ENCODE data around the gene AFF1. TPM values are rescaled to one million over a fixed set of nuclear protein-coding genes. Genes with fewer than 3 reads are reported as not detected.
"Not testable (repeated sequence)": the region's sequence is repeated elsewhere in the genome, so short reads cannot be mapped to it uniquely, and the experiment has no call there.

The AFF1 gene
- total RNA-seq, 2 donors from 2014 or later, result 89.5 to 97.5 TPM

- intact Hi-C loops (cut with DNase I), result no loop called here
Observed at GRCh38 chr4:87130985-87131703, 196.3 kb downstream of the AFF1 start.

DNA sequence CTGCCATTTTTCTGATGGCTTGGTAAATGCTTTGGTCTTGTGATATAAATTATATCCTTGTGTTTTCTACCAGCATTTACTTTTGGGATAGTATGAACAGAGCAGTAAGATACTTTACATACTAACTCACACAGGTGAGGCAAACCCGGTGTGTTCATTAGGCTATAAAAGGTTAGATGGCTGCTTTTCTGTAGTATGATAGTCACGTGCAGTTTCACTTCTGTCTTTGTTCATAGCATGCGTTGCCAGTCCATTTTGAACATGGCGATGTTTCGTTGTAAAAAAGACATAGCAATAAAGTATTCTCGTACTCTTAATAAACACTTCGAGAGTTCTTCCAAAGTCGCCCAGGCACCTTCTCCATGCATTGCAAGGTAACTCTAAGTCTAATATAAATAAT lies 197.2 kb downstream of the AFF1 start:
- no peak for DNase-seq (ENCODE audit: low spot score)
- intact Hi-C loops (cut with DNase I), result no loop called here

More at GRCh38 chr4:87130985-87131703, 196.3 kb downstream of the AFF1 start:
- no peak for DNase-seq (ENCODE audit: low spot score)

DNA sequence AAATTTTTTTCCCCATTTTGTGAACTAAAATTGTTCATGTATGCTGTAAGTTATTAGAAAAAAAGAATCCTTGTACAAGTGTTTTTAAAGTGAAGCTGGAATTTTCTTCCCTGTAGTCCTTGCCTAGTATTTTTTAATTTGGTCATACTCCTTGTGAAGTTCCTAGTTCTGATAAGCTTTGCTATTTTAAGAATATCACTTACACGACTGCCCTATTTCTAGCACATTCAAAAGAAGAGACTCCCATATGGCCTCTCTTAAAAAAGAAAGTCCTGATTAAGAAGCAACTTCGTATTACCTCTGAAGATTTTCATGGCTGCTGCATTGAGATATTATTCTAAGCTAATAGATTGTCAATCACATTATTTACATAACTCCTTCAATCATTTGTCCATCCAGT lies 198.4 kb downstream of the AFF1 start:
- intact Hi-C loops (cut with DNase I), result no loop called here
- no peak for DNase-seq (ENCODE audit: low spot score)

GRCh38 chr4:87134122-87134521 lies 199.3 kb downstream of the AFF1 start:
- DNase-seq (ENCODE audit: low spot score), result no peak
- intact Hi-C loops (cut with DNase I), result no loop called here

DNA sequence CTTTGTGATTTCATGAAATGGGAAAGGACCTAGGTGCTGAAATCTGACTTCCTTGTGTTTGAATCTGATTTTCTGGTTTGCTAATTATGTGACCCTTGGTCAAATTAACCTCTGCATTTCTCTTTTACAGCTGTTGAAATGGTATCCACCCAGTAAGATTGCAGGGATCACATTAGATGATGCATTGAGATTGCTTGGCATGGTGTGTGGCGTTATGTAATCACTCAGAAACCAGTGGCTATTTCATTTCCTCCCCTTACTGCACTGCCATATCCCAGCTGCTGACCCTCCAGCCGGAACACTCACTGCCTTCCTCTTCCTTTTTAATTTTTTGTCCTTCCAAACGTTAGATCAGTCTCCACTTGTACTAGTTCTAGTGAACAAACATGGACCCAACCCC lies 206.6 kb downstream of the AFF1 start:
- intact Hi-C loops (cut with DNase I), result no loop called here
- DNase-seq (ENCODE audit: low spot score), result no peak

DNA sequence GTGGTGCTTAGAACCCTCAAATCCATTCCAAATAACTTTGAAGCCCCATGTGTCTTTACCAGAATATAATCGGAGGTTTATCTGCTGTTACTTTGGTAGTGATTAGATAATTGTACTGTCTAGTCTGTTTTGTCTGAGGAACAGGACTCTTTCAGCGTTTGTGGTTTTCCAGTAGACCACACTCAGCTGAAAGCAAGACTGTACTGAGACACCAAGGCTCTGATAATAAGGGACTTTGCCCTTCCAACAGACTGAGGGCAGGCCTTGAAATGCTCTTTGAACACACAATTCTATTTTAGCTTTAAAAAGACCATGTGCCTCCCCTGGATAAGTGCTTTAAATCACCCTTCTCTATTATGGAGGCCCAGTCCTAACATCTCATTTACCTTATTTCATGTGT lies 209.5 kb downstream of the AFF1 start:
- intact Hi-C loops (cut with DNase I), result no loop called here

DNA sequence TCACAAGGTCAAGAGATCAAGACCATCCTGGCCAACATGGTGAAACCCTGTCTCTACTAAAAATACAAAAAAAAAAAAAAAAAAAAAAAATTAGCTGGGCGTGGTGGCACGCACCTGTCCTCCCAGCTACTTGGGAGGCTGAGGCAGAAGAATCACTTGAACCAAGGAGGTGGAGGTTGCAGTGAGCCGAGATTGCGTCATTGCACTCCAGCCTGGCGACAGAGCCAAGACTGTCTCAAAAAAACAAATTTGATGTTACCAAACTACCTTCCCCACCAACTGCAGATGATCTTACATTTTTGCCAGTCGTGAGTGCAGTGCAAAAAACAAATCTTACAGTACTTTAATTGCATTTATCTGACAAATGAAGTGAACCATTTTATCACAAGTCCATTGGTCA lies 211.1 kb downstream of the AFF1 start:
- intact Hi-C loops (cut with DNase I), result not testable (repeated sequence)

More for the DNA sequence above, 209.5 kb downstream of the AFF1 start:
- no peak for DNase-seq (ENCODE audit: low spot score)

DNA sequence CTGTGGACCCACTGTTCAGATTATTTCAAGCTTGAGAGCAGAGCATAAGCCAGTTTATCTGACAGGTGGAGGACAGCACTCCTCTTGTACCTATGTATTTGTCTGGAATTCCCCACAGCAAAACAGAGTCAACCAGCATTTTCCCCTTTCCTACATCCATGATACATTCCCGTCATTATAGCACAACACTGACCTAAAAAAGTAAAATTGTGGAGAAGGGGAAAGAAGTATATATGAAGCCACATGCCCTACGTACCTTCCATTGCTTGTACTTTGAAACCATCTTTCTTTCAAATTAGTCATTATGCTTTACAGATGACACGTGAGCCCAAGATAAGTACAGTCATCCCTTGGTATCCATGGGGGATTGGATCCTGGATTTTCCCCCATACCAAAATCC lies 212.3 kb downstream of the AFF1 start:
- intact Hi-C loops (cut with DNase I), result no loop called here

More for the DNA sequence above, 211.1 kb downstream of the AFF1 start:
- DNase-seq (ENCODE audit: low spot score), result not testable (repeated sequence)

GRCh38 chr4:87150498-87151261 lies 215.9 kb downstream of the AFF1 start:
- DNase-seq (ENCODE audit: low spot score), result no peak
- intact Hi-C loops (cut with DNase I), result loop anchor here (5.0 kb wide), 2 partner anchors 82 to 87 kb away; no protein-coding TSS in a partner anchor

More for the DNA sequence above, 212.3 kb downstream of the AFF1 start:
- no peak for DNase-seq (ENCODE audit: low spot score)

- intact Hi-C loops (cut with DNase I), result loop anchor here (5.0 kb wide), 2 partner anchors 81 to 86 kb away; no protein-coding TSS in a partner anchor
- no peak for DNase-seq (ENCODE audit: low spot score)
Observed at GRCh38 chr4:87151730-87152129, 216.9 kb downstream of the AFF1 start.

DNA sequence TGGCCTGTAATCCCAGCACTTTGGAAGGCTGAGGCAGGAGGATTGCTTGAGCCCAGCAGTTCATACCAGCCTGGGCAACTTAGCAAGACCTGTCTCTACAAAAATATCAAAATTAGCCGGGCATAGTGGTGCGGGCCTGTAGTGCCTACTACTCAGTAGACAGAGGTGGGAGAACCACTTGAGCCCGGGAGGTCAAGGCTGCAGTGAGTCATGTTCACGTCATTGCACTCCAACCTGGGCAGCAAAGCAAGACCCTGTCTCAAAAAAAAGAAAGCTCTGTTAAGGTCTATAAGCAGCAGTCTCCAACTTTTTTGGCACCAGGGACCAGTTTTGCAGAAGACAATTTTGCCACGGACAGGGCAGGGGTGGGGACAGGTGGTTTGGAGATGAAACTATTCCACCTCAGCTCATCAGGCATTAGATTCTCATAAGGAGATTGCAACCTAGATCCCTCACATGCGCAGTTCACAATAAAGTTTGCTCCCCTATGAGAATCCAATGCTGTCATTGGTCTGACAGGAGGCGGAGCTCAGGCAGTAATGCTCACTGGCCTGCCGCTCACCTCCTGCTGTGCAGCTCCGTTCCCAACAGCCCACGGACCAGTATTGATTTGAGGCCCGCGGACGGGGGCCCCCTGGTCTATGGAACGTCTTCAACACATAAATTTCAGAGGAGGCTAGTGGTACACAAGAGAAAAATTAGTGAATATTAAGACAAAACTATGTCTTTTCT lies 217.7 kb downstream of the AFF1 start:
- no peak for DNase-seq (ENCODE audit: low spot score)
- intact Hi-C loops (cut with DNase I), result loop anchor here (5.0 kb wide), 2 partner anchors 80 to 85 kb away; no protein-coding TSS in a partner anchor

GRCh38 chr4:87153078-87153870 lies 218.5 kb downstream of the AFF1 start:
- DNase-seq (ENCODE audit: low spot score), result no peak
- intact Hi-C loops (cut with DNase I), result loop anchor here (5.0 kb wide), 2 partner anchors 79 to 84 kb away; no protein-coding TSS in a partner anchor

GRCh38 chr4:87165892-87166291 lies 231.1 kb downstream of the AFF1 start:
- intact Hi-C loops (cut with DNase I), result no loop called here
- DNase-seq (ENCODE audit: low spot score), result no peak

- intact Hi-C loops (cut with DNase I), result no loop called here
- no peak for DNase-seq (ENCODE audit: low spot score)
Observed at GRCh38 chr4:87166296-87166854, 231.6 kb downstream of the AFF1 start.

DNA sequence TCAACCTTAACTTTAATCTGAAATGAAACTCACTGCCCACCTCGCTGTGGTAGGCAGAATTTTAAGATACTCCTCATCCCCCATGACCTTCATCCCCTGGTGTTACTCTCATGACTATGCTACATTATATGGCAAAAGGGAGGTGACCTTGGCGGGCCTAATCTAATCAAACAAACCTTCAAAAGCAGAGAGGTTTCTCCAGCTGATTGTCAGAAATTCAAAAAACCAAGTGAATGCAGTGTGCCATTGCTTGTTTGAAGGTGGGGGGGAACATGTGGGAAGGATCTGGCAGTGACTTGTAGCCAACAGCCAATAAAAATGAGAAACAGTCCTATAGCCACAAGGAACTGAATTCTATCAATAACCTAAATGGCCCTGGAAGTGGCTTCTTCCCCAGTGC lies 237.1 kb downstream of the AFF1 start:
- intact Hi-C loops (cut with DNase I), result no loop called here

DNA sequence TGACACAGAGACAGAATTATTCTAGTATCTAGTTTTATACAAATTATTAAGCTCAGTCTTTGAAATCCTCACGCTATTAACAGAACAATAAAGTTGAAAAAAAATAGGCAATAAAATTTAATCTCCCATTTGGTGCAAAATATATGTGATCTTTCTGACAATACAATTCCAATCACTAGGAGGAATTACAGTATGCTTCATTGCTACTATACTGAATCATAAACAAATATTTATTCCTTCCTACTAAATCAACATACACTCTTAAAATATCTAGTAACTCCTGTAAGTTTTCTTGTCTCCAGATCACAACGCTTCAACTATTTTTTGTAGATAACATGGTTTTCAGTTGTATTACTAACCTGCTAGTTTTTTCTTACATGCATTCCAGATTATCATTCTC lies 239.9 kb downstream of the AFF1 start:
- intact Hi-C loops (cut with DNase I), result no loop called here
- no peak for DNase-seq (ENCODE audit: low spot score)

More for the DNA sequence above, 237.1 kb downstream of the AFF1 start:
- DNase-seq (ENCODE audit: low spot score), result no peak

DNA sequence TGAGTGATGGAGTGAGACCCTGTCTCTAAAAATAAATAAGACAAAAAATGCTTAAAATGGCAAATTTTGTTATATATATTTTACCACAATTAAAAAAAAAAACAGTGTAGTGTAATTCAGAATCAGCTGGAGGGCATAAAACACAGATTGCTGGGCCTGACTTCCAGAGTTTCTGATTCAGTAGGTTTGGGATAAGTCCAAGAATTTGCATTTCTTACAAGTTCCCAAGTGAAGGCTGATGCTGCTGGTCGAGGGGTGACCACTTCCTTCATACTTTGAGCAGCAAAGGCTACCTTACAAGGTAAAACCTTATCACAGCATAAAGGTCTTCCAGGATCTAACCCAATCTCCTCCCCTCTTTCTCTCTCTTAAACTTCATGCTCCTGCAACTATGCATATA lies 244.9 kb downstream of the AFF1 start:
- intact Hi-C loops (cut with DNase I), result no loop called here
- no peak for DNase-seq (ENCODE audit: low spot score)

DNA sequence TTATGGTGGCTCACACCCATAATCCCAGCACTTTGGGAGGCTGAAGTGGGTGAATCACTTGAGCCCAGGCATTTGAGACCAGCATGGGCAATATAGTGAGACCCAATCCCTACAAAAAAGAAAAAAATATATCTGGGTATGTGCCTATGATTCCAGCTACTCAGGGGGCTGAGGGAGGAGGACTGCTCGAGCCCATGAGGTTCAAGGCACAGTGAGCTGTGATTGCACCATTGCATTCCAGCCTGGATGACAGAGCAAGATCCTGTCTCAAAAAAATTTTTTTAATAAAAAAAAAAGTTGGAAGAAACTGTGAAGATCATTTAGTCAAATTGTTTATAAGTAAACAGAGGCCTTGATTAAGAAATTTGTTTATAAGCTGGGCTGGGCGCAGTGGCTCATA lies 246.0 kb downstream of the AFF1 start:
- intact Hi-C loops (cut with DNase I), result no loop called here
- DNase-seq (ENCODE audit: low spot score), result no peak
